AG09309 (cell line): Measurements from ENCODE around the gene GOT2.
"Not testable (repeated sequence)": the region's sequence is repeated elsewhere in the genome, so short reads cannot be mapped to it uniquely, and the experiment has no call there.

Experiments
- DNase-seq: peaks from one replicate; pipeline ENCODE4 v3.0.0-alpha.2; 2010; ENCODE audit warnings: low read depth
- H3K4me3 ChIP-seq: 2 replicates; pipeline ENCODE4 v1.5.1; 2011; ENCODE audit warnings: mild to moderate bottlenecking, low read depth, low read length, moderate library complexity; ENCODE audit not compliant: control insufficient read depth
- TF ChIP-seq, protein P1 (sequence below): IDR thresholded peaks from 2 replicates; pipeline ENCODE4 v1.5.1; 2011; ENCODE audit warnings: mild to moderate bottlenecking, low read depth, low read length, inconsistent platforms; ENCODE audit not compliant: insufficient read depth, control insufficient read depth; ENCODE audit errors: missing control alignments

The GOT2 gene

DNA sequence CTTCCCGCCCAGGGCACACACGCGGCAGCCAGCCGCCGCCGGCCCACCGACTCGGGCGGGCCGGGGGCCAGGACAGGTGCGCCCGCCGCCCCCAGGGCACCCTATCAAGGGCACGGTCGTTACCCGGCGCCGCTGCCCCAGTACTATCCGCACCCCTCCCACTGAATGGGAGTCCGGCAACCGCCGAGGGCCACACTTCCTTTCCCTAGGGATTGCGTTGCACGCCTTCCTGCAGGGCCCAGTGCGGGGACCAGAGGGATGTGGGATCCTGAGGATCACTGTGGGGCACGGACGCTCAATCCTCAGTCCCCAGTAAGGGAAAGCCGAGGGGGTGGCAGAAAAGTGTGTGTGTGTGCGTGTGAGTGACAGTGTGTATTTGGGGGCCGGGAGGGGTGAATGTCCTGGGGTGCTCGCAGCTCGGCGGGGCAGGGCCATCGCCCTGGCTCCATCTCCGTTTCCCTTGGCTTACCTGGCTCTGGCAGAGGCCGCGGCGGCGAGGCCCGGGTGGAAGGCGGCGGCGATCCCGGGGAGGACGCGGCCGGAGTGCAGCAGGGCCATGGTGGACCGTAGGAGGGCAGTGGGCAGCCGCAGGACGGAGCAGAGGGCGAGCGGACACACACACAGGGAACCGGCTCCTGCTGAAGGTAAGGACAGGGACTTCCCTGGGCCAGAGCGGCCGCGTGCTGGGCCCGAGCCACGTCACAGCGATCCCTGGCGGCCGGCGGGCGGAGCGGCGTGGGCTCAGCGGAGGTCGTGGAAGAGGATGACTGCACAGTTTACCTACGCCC lies at the start of gene GOT2:
GOT2 (minus strand) TSS at position 646 of the 788 bp plus-strand sequence; CDS start at position 558, 88 bp downstream.
- peak; percentile 41 for DNase-seq
- TF ChIP-seq, protein P1, sequence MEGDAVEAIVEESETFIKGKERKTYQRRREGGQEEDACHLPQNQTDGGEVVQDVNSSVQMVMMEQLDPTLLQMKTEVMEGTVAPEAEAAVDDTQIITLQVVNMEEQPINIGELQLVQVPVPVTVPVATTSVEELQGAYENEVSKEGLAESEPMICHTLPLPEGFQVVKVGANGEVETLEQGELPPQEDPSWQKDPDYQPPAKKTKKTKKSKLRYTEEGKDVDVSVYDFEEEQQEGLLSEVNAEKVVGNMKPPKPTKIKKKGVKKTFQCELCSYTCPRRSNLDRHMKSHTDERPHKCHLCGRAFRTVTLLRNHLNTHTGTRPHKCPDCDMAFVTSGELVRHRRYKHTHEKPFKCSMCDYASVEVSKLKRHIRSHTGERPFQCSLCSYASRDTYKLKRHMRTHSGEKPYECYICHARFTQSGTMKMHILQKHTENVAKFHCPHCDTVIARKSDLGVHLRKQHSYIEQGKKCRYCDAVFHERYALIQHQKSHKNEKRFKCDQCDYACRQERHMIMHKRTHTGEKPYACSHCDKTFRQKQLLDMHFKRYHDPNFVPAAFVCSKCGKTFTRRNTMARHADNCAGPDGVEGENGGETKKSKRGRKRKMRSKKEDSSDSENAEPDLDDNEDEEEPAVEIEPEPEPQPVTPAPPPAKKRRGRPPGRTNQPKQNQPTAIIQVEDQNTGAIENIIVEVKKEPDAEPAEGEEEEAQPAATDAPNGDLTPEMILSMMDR: peak; percentile 77

DNA sequence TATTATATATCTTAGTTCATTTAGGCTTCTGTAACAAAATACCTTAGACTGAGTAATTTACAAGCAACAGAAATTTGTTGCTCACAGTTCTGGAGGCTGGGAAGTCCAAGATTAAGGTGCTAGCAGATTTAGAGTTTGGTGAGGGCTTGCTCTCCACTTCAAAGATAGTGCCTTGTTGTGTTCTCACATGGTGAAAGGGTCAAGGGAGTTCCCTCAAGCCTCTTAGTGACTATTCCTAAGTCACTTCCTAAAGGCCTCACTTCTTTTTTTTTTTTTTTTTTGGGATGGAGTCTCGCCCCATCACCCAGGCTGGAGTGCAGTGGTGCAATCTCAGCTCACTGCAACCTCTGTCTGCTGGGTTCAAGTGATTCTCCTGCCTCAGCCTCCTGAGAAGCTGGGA lies 45.2 kb upstream of the GOT2 start:
- H3K4me3 ChIP-seq, DNase-seq: not testable (repeated sequence)

More for the DNA sequence above, at the start of gene GOT2:
- H3K4me3 ChIP-seq: peak within 1 kb of the TSS; percentile 80

DNA sequence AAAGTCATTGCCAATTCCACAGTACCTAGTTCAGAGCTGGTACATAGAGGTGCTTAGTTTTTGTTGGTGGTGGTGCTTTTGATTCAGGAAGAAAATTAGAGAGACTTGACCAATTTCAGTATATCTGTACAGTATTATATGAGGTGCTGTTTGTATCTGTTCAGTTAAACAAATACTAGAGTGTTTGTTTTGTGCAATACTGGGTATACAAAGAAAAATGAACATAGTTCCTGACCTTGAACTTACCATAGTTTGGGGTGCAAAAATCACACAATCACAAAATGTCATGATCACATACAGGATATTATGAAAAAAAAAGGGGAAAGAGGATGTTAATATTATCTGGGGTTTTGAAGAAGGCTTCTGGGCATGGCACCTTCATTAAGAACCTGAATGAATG lies 39.8 kb upstream of the GOT2 start:
- TF ChIP-seq, protein P1: no peak
- H3K4me3 ChIP-seq: no peak overlapping the region
- DNase-seq: no peak

DNA sequence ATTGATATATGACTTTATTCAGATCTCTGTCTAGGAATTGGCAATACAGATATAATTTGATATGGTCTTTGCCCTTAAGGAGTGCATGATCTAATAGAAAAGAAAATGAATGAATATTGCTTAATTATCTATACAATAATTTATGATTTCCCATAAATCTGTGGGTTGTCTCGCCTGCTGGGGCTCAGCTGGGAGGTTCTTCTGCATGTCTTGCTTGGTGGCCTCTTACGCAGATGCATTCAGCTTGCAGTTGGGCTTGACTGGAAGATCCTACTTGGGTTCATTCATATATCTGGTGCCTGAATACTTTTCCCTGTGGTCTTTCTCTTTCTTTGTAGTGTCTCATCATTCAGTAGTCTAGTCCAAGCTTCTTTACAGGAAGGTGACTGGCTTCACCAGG lies 34.0 kb upstream of the GOT2 start:
- no peak for DNase-seq
- TF ChIP-seq, protein P1: no peak

DNA sequence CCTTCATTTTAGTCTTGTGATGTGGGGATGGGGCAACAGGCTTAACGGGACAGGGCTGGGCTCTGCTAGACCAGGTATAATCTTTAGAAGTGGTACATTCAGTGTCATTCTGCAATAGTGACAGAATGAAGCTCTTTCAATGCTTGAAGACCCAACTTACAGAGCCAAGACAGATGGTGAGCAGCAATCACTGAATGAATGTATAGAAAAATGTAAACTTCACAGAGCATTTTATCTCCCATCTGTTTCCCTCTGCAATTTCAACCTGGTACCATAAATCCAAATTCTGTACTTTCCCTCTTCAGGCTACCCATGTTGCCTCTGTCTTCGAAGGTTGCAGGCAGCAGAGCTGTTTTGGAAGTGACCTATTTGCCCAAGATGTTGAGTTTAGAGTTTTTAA lies 33.5 kb upstream of the GOT2 start:
- H3K4me3 ChIP-seq: no peak overlapping the region
- DNase-seq: no peak
- TF ChIP-seq, protein P1: no peak

More for the DNA sequence above, 34.0 kb upstream of the GOT2 start:
- H3K4me3 ChIP-seq: no peak overlapping the region

DNA sequence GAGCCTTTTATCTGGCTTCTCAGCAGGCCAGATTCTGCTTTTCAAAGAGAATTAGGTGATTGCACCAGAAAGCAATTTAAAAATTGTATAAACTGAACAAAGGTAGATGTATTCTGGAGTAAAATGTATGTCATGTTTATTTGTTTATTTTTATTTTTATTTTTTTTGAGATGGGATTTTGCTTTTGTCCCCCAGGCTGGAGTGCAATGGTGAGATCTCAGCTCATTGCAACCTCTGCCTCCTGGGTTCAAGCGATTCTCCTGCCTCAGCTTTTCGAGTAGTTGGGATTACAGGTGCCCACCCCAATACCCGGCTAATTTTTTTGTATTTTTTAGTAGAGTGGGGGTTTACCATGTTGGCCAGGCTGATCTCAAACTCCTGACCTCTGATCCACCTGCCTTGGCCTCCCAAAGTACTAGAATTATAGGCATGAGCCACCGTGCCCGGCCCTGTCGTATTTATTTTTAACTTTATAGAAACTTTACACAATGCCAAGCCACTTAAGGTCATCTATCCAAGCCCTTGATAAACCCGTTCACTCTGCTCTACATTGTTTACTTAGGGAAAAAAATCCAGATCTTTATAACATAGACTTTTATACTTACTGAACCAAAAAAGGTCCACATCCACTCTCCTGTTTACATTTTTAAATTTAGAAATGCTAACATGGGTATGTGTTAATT lies 22.7 kb upstream of the GOT2 start:
- TF ChIP-seq, protein P1: no peak
- DNase-seq: no peak
- no peak overlapping the region for H3K4me3 ChIP-seq
